HG03354 (cell line): Measurements from ENCODE around the gene SUPT20HL2.

Experiments
- ATAC-seq: cut with Tn5 transposase; IDR thresholded peaks from one replicate; pipeline ENCODE4 v1.9.1; 2021; ENCODE audit warnings: mild to moderate bottlenecking; ENCODE audit not compliant: unreplicated experiment, poor library complexity, severe bottlenecking

The SUPT20HL2 gene

DNA sequence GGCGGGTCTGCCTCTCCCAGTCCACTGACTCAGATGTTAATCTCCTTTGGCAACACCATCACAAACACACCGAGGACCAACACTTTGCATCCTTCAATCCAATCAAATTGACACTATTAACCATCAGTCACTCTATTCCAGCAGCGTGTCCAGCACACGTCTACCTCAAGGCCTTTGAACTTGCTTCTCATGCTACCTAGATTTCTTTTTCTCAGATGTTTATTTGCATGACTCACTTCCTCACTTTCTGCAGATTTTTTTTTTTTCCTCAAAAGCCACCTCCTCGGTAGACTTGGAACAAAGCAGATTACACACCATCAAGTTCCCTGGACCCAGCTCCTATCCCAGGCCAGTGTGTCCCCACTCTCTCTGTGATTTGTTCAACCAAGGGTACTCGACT, 49.5 kb downstream of the SUPT20HL2 start:
- ATAC-seq: no peak

DNA sequence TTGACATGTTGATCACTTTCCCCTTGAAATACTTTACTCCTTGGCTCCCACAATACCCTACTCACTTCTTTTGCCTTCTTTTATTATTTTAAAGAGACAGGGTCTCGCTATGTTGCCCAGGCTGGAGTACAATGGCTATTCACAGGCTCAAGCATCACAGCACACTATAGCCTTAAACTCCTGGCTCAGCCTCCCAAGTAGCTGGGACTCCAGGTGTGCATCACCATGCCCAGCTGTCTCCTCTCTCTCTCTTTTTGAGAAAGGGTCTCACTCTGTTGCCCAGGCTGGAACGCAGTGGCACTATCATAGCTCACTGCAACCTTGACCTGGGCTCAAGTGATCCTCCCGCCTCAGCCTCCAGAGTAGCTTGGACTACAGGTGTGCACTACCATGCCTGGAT, 51.6 kb downstream of the SUPT20HL2 start:
- ATAC-seq: no peak
